Progenitor cell of endocrine pancreas (in vitro differentiated cells): ENCODE measurements around the gene UFD1. TPM values are rescaled to one million over a fixed set of nuclear protein-coding genes. Genes with fewer than 3 reads are reported as not detected.
A peak's percentile ranks its signal among the peaks of the same experiment; 100 is the strongest.

Experiments
- DNase-seq: peaks from one replicate; pipeline ENCODE4 v3.0.0; 2021; ENCODE audit warnings: low spot score; ENCODE audit not compliant: unreplicated experiment
- H3K27ac Mint-ChIP-seq: 2 replicates; pipeline ENCODE4 v1.8.0; 2021; ENCODE audit warnings: mild to moderate bottlenecking, moderate library complexity, mixed read lengths
- H3K27me3 Mint-ChIP-seq: 2 replicates; pipeline ENCODE4 v1.8.0; 2021; ENCODE audit warnings: mixed read lengths
- H3K36me3 Mint-ChIP-seq: 2 replicates; pipeline ENCODE4 v1.8.0; 2022; ENCODE audit warnings: mixed read lengths; ENCODE audit not compliant: insufficient read depth
- H3K4me1 Mint-ChIP-seq: 2 replicates; pipeline ENCODE4 v1.8.0; 2021; ENCODE audit warnings: low read depth, mixed read lengths
- H3K4me3 Mint-ChIP-seq: 2 replicates; pipeline ENCODE4 v1.8.0; 2021; ENCODE audit warnings: low read depth, mild to moderate bottlenecking, moderate library complexity, mixed read lengths
- H3K9me3 Mint-ChIP-seq: 2 replicates; pipeline ENCODE4 v1.8.0; 2021; ENCODE audit warnings: low read depth, mixed read lengths
- total RNA-seq: library from RNA; stranded (reverse); gene quantifications from 2 replicates; pipeline ENCODE4 v1.2.1, GENCODE V29; 2021
- TF ChIP-seq, protein P1 (sequence below): fragments of 200-600 bp; sonication (generic); IDR thresholded peaks from one replicate; pipeline ENCODE4 v1.5.0; 2021; ENCODE audit warnings: antibody characterized with exemption, mild to moderate bottlenecking; ENCODE audit not compliant: unreplicated experiment

UFD1 gene
- total RNA-seq, 1 donor from 2014 or later, result 55.3 TPM

DNA sequence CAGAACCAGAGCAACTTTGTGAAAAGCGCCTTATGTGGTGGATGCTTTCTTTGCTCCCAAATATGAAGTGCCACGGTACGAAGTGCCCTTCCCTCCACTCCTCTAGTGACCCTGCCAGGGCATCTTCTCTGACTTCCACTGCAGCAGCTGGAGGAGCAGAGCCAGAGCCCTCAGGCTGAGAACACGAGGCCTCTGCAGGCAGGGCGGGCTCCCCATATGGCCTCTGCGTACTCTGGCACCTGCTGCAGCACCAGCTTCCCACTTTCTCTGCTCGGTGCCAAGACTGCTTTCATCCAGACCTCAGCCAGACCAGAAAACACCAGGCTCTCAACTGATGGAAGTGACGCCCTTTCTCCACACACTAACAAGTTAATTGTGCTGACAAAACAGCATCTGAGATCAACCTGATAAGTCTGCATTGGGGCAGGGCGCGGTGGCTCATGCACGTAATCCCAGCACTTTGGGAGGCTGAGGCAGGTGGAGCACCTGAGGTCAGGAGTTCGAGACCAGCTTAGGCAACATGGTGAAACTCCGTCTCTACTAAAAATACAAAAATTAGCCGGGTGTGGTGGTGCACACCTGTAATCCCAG lies 12.8 kb downstream of the UFD1 start:
- peaks cover 12% of the 10 kb centered on the region for H3K36me3 Mint-ChIP-seq
- TF ChIP-seq, protein P1, sequence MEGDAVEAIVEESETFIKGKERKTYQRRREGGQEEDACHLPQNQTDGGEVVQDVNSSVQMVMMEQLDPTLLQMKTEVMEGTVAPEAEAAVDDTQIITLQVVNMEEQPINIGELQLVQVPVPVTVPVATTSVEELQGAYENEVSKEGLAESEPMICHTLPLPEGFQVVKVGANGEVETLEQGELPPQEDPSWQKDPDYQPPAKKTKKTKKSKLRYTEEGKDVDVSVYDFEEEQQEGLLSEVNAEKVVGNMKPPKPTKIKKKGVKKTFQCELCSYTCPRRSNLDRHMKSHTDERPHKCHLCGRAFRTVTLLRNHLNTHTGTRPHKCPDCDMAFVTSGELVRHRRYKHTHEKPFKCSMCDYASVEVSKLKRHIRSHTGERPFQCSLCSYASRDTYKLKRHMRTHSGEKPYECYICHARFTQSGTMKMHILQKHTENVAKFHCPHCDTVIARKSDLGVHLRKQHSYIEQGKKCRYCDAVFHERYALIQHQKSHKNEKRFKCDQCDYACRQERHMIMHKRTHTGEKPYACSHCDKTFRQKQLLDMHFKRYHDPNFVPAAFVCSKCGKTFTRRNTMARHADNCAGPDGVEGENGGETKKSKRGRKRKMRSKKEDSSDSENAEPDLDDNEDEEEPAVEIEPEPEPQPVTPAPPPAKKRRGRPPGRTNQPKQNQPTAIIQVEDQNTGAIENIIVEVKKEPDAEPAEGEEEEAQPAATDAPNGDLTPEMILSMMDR, result no peak
- DNase-seq, result no peak
- H3K4me3 Mint-ChIP-seq, result no peak overlapping the region
- H3K27me3 Mint-ChIP-seq, result no peaks in the 10 kb centered on the region
- no peaks in the 10 kb centered on the region for H3K4me1 Mint-ChIP-seq
- H3K27ac Mint-ChIP-seq, result no peak overlapping the region
- H3K9me3 Mint-ChIP-seq, result no peaks in the 10 kb centered on the region

DNA sequence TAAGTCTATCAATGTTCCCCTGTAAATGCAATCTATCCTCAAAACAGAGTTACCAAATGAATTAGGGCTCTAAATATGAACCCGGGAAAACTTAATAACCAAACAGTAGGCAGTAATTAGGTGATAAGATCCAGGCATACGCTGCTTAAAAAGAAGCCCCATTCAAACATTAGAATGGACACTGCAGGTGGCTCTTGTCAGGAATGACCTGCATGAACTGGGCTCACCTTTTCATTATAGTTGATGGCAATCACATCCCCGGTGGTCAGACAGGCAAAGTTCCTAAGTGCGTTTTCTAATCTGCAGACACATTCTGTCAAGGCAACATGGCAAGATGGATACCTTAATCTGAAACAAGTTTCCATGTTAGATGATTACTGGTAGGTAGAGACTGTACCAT lies 14.0 kb downstream of the UFD1 start:
- Mint-ChIP-seq H3K27ac (no peak overlapping the region), H3K4me1 (no peaks in the 10 kb centered on the region), H3K27me3 (no peaks in the 10 kb centered on the region), H3K9me3 (no peaks in the 10 kb centered on the region), H3K36me3 (peaks cover 8% of the 10 kb centered on the region), H3K4me3 (no peak overlapping the region)
- TF ChIP-seq, protein P1, result no peak
- DNase-seq, result no peak

DNA sequence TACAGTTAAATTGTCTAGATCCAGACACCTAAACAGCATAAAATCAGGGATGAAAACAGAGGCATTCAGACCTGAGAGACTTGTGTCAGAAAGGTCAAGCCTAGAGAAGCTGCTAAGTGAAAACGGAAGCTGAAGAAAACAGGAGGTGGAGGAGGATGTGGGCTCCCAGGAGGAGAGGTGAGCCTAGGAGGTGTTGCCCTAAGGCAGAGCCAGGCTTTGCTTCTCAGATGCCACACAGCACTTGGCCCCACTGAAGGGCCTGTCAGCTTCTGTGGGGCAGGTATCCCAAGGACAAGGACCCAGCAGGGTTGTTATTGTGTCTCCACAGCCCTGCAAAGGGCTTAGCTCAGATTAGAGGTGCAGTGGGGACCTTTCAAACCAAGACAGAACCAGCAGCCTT lies 14.4 kb downstream of the UFD1 start:
- TF ChIP-seq, protein P1, result no peak
- Mint-ChIP-seq H3K4me3 (no peak overlapping the region), H3K27me3 (no peaks in the 10 kb centered on the region), H3K9me3 (no peaks in the 10 kb centered on the region), H3K36me3 (peaks cover 6% of the 10 kb centered on the region), H3K4me1 (no peaks in the 10 kb centered on the region), H3K27ac (no peak overlapping the region)
- no peak for DNase-seq

DNA sequence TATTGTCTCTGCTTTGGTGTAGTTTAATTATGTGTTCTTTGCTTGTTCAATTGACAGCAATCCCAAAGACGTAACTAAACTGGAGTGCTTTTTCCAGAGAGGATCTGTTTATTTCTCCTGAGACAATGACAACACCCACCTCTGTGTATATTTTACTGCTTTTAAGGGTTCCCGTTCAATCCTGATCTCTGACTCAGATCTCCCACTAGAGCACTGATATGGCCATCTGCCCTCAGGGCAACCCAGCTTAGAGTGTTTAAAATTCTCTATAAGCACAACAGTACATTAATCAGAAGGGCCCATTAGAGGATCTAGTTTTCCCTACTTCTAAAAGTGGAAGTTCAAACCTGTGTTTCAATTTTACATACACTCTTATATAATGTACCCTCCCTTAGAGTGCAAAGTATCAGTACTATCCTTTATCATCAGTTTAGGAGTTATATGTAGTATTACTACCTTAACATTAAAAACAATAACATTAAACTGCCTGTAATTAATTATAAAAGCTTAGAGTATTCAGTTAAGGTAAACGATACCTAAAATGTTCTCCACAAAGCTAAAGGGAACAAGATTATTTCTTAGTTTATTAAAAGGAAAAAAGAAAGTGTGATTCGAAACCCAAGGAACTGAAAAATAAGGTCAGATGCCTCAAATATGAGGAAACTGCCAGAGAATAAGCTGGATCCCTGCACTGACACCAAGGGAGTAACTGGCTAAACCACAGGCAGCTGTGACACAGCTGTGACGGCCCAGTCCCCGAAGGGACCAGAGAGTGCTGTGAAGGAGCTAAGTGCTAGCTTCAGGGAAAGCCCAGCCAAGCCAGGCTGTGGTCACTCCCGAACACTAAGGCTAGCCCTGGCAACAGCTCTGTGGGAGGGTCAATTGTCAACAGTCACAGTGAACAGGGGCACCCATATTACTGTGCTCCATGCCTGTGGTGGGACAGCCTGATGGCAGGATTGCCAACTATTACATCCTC lies 15.2 kb downstream of the UFD1 start:
- H3K4me1 Mint-ChIP-seq, result no peaks in the 10 kb centered on the region

DNA sequence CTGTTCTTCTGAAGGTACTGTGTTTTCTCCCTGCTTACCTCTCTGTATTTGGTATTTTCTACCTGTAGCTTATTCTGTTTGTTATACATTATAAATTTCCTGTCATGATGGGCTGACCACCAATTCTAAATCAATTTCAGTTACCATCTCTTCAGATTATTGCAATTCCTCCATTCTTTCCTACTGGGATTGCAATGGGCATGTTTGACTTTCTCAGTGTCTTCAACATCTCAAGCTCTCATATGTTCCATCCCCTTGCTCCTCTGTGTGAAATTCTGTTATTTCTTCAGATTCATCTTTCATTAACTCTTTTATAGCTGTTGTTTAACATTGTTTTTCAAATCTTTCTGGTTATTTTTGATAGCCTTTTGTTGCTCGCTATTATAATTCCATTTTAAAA lies 16.0 kb downstream of the UFD1 start:
- TF ChIP-seq, protein P1, result no peak
- peaks cover 8% of the 10 kb centered on the region for H3K36me3 Mint-ChIP-seq
- H3K27me3 Mint-ChIP-seq, result no peaks in the 10 kb centered on the region
- H3K4me3 Mint-ChIP-seq, result no peak overlapping the region
- H3K27ac Mint-ChIP-seq, result no peak overlapping the region
- H3K9me3 Mint-ChIP-seq, result no peaks in the 10 kb centered on the region
- no peak for DNase-seq
- H3K4me1 Mint-ChIP-seq, result no peaks in the 10 kb centered on the region

More for the DNA sequence above, 15.2 kb downstream of the UFD1 start:
- H3K9me3 Mint-ChIP-seq, result no peaks in the 10 kb centered on the region
- no peaks in the 10 kb centered on the region for H3K27me3 Mint-ChIP-seq
- peaks cover 6% of the 10 kb centered on the region for H3K36me3 Mint-ChIP-seq
- DNase-seq, result no peak
- H3K27ac Mint-ChIP-seq, result peak overlapping the region; percentile 25
- H3K4me3 Mint-ChIP-seq, result no peak overlapping the region
- TF ChIP-seq, protein P1, result no peak
